ENCODE measurements around the gene REPS2. TPM values are rescaled to one million over a fixed set of nuclear protein-coding genes. Genes with fewer than 3 reads are reported as not detected.
"Not testable (repeated sequence)": the region's sequence is repeated elsewhere in the genome, so short reads cannot be mapped to it uniquely, and the experiment has no call there.

Gene REPS2
- total RNA-seq, 8 experiments from 2014 or later: 1.1 to 14.7 (median 2.8) TPM

DNA sequence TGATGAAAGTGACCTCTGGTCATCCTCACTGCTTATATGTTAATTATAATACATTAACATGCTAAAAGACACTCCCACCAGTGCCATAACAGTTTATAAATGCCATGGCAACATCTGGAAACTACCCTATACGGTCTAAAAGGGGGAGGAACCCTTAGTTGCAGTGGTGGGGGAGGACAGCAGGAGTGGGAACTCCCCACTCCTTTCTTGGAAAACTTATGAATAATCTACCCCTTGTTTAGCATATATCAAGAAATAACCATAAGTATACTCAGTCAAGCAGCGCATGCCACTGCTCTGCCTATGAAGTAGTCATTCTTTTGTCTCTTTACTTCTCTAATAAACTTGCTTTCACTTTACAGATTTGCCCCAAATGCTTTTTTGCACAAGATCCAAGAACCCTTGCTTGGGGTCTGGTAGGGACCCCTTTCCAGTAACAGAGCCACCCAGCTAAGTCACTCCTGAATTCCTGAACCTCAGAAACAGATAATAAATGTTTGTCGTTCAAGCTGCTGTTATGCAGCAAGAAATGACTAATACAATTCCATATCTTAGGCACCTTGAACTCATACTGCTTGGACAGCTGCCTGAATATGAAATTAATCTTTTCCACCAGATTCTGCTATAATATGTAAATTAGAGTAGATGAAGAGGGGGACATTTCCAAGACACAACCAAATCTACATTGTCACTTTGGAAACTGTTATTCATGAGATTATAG lies 14.4 kb upstream of the REPS2 start:
- 0 to 26% (median 0%) methylated on average over 1 to 2 of the region's 3 CpGs; no CpG with 5 or more reads in 7 of the 10 experiments for WGBS, 10 experiments
- peak in 3 of 8 experiments; percentile 86 to 92 (median 87) for ATAC-seq (replicated peaks in 6 of 8)
- Histone ChIP-seq H3K4me3 (no peak overlapping the region), H3K27ac (no peak overlapping the region), H3K4me1 (replicated peaks in 1 of 2) (no peaks in the 10 kb centered on the region)
- in situ Hi-C loops (cut with MboI; ENCODE audit: low pct_unique_long_range_greater_than_20kb in 2 of 9, low sequenced_read_pairs in 9 of 9, unreplicated experiment in 9 of 9): no loop called here

- no peak overlapping the region for H3K27ac ChIP-seq
- H3K4me1 ChIP-seq (replicated peaks in 1 of 2): no peaks in the 10 kb centered on the region
- peak in 2 of 8 experiments; percentile 60 to 68 for ATAC-seq (replicated peaks in 6 of 8)
These were observed 12.3 kb upstream of the REPS2 start for GRCh38 chrX:16934185-16934584.

DNA sequence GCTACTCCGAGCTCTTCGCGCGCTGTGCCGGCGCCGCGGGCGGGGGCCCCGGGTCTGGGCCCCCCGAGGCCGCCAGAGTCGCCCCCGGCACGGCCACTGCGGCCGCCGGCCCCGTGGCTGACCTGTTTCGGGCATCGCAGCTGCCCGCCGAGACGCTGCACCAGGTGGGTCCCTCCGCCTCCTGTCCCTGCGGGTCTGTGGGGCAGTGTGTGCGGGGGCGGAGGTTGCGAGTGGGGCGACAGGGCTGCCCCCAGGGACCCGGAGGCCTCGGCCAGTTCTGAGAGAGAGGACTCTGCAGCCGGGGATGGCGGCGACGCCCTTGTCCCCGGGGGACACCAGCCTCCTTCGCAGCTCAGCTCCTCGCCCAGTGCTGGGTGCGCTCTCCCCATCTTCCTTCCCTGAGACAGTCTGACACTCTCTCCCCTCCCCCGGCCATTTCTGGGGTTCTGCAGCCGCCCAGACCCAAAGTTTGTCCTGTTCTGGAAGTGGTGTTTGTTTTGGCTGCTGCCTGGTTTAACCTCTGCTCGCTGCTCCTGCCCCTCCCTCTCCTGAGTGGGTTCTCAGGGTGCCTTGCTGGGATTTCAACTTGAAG lies 609 bp downstream of the REPS2 start:
- Histone ChIP-seq H3K4me3 (peak overlapping the region; percentile 51 to 67 (median 59)), H3K27ac (peak overlapping the region in 1 of 2 donors; percentile 28), H3K4me1 (replicated peaks in 1 of 2) (peaks cover 0 to 4% of the 10 kb centered on the region in 2 donors)
- 0% methylated on average over 3 of the region's 43 CpGs; no CpG with 5 or more reads in 9 of the 10 experiments for WGBS, 10 experiments
- in situ Hi-C loops (cut with MboI; ENCODE audit: low pct_unique_long_range_greater_than_20kb in 2 of 9, low sequenced_read_pairs in 9 of 9, unreplicated experiment in 9 of 9): no loop called here
- peak; percentile 33 to 56 (median 45) for ATAC-seq (replicated peaks in 6 of 8)

More at GRCh38 chrX:16934185-16934584, 12.3 kb upstream of the REPS2 start:
- no CpG with 5 or more reads among the region's 3 CpGs for WGBS, 10 experiments
- no peak overlapping the region for H3K4me3 ChIP-seq
- in situ Hi-C loops (cut with MboI; ENCODE audit: low pct_unique_long_range_greater_than_20kb in 2 of 9, low sequenced_read_pairs in 9 of 9, unreplicated experiment in 9 of 9): no loop called here

- in situ Hi-C loops (cut with MboI; ENCODE audit: low pct_unique_long_range_greater_than_20kb in 2 of 9, low sequenced_read_pairs in 9 of 9, unreplicated experiment in 9 of 9): no loop called here
- no peak overlapping the region for H3K27ac ChIP-seq
- peaks cover 0 to 4% of the 10 kb centered on the region in 2 donors for H3K4me1 ChIP-seq (replicated peaks in 1 of 2)
- H3K4me3 ChIP-seq: no peak overlapping the region
- WGBS, 10 experiments: 39 to 100% (median 73%) methylated on average over 2 to 4 of the region's 4 CpGs; no CpG with 5 or more reads in 4 of the 10 experiments
- no peak for ATAC-seq (replicated peaks in 6 of 8)
These were observed 4.0 kb downstream of the REPS2 start for GRCh38 chrX:16950423-16950822.

DNA sequence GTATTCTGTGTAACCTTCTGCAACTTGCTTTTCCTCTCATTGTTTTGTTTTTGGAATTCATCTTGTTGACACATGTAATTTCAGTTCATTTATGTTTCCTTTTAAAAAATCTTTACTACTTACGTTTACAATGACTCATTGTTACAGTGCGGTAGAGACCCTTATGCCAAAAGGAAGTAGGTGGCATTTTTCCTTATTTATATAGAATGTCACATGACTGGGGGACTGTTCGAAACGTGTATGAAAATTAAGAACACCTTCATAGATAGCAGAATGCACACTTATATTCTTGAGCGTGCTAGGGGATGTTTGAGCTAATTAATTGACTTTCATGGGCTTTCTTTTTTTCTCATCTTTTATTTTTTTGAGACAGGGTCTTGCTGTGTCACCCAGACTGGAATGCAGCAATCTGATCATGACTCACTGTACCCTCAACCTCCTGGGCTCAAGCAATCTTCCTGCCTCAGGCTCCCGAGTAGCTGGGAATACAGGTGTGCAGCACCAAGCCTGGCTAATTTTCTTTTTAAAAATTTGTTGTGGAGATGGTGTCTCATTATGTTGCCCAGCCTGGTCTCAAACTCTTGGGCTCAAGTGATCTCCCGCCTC lies 7.3 kb downstream of the REPS2 start:
- in situ Hi-C loops (cut with MboI; ENCODE audit: low pct_unique_long_range_greater_than_20kb in 2 of 9, low sequenced_read_pairs in 9 of 9, unreplicated experiment in 9 of 9): no loop called here
- WGBS, 10 experiments: 44 to 86% (median 63%) methylated on average over 3 to 5 of the region's 7 CpGs; no CpG with 5 or more reads in 4 of the 10 experiments
- ATAC-seq (replicated peaks in 6 of 8): no peak

DNA sequence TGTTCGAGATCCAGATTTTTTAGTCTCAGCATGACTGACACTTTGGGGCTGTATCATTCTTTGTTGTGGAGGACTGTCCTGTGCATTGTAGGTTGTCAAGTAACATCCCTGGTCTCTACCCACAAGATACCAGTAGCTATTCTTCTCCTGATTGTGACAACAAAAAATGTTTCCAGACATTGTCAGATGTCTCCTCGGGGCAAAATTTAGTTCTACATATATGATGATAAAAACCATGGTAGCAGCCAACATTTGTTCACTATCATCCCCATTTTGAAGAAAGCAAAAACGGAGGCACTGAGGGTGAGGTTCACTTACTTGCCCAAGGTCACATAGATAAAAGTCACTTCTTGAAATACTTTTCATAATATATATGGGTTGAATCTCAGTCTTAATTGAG lies 11.3 kb downstream of the REPS2 start:
- ATAC-seq (replicated peaks in 6 of 8): no peak
- H3K4me3 ChIP-seq: no peak overlapping the region
- H3K4me1 ChIP-seq (replicated peaks in 1 of 2): no peaks in the 10 kb centered on the region
- no peak overlapping the region for H3K27ac ChIP-seq
- in situ Hi-C loops (cut with MboI; ENCODE audit: low pct_unique_long_range_greater_than_20kb in 2 of 9, low sequenced_read_pairs in 9 of 9, unreplicated experiment in 9 of 9): no loop called here
- WGBS, 10 experiments: 8 to 86% (median 39%) methylated on average over 1 to 3 of the region's 3 CpGs; no CpG with 5 or more reads in 5 of the 10 experiments

More for the DNA sequence above, 7.3 kb downstream of the REPS2 start:
- Histone ChIP-seq H3K27ac (no peak overlapping the region), H3K4me1 (replicated peaks in 1 of 2) (no peaks in the 10 kb centered on the region), H3K4me3 (no peak overlapping the region)

DNA sequence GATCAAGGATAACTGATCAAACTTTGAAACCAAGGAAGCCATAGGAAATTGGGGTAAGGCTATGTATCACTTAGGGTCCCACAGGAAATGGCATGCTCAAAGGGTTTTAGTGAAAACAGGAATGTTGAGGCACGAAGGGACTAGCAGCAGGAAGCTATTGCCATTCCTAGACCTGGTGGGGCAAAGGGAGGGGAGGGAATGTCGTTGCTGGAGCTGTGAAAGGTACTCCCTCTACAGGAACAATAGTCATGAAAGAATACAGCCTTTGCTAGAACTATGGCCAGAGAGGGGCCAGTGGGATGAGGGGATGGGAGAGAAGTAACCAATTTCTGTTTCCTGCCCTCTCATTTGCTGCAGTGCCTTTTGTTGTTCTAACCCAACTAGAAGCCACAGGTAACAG lies 11.9 kb downstream of the REPS2 start:
- in situ Hi-C loops (cut with MboI; ENCODE audit: low pct_unique_long_range_greater_than_20kb in 2 of 9, low sequenced_read_pairs in 9 of 9, unreplicated experiment in 9 of 9): no loop called here
- no peaks in the 10 kb centered on the region for H3K4me1 ChIP-seq (replicated peaks in 1 of 2)
- WGBS, 10 experiments: 20% methylated on average over 1 of the region's 2 CpGs; no CpG with 5 or more reads in 9 of the 10 experiments
- no peak overlapping the region for H3K27ac ChIP-seq
- ATAC-seq (replicated peaks in 6 of 8): no peak
- H3K4me3 ChIP-seq: no peak overlapping the region

- ATAC-seq (replicated peaks in 6 of 8); in situ Hi-C loops (cut with MboI; ENCODE audit: low pct_unique_long_range_greater_than_20kb in 2 of 9, low sequenced_read_pairs in 9 of 9, unreplicated experiment in 9 of 9); H3K4me3 ChIP-seq; H3K27ac ChIP-seq; H3K4me1 ChIP-seq (replicated peaks in 1 of 2): not testable (repeated sequence)
- 0 to 83% (median 72%) methylated on average over 1 to 4 of the region's 4 CpGs; no CpG with 5 or more reads in 6 of the 10 experiments for WGBS, 10 experiments
These were observed 16.2 kb downstream of the REPS2 start for GRCh38 chrX:16962661-16963060.

GRCh38 chrX:16963216-16963615 lies 16.8 kb downstream of the REPS2 start:
- H3K4me3 ChIP-seq: no peak overlapping the region
- in situ Hi-C loops (cut with MboI; ENCODE audit: low pct_unique_long_range_greater_than_20kb in 2 of 9, low sequenced_read_pairs in 9 of 9, unreplicated experiment in 9 of 9): no loop called here
- ATAC-seq (replicated peaks in 6 of 8): no peak
- H3K27ac ChIP-seq: no peak overlapping the region
- no peaks in the 10 kb centered on the region for H3K4me1 ChIP-seq (replicated peaks in 1 of 2)
- WGBS, 10 experiments: 38 to 100% (median 61%) methylated on average over 1 of the region's 1 CpG; no CpG with 5 or more reads in 6 of the 10 experiments

- H3K4me1 ChIP-seq (replicated peaks in 1 of 2); in situ Hi-C loops (cut with MboI; ENCODE audit: low pct_unique_long_range_greater_than_20kb in 2 of 9, low sequenced_read_pairs in 9 of 9, unreplicated experiment in 9 of 9); H3K4me3 ChIP-seq; ATAC-seq (replicated peaks in 6 of 8); H3K27ac ChIP-seq: not testable (repeated sequence)
- WGBS, 10 experiments: no CpG with 5 or more reads among the region's 32 CpGs
These were observed 18.5 kb downstream of the REPS2 start for GRCh38 chrX:16964976-16965375.

GRCh38 chrX:16966752-16967448 lies 20.4 kb downstream of the REPS2 start:
- in situ Hi-C loops (cut with MboI; ENCODE audit: low pct_unique_long_range_greater_than_20kb in 2 of 9, low sequenced_read_pairs in 9 of 9, unreplicated experiment in 9 of 9): no loop called here
- Histone ChIP-seq H3K4me3 (no peak overlapping the region), H3K4me1 (replicated peaks in 1 of 2) (no peaks in the 10 kb centered on the region), H3K27ac (no peak overlapping the region)
- peak in 3 of 8 experiments; percentile 65 to 92 (median 92) for ATAC-seq (replicated peaks in 6 of 8)
- WGBS, 10 experiments: 25 to 100% (median 76%) methylated on average over 1 to 2 of the region's 2 CpGs; no CpG with 5 or more reads in 7 of the 10 experiments

- ATAC-seq (replicated peaks in 6 of 8); in situ Hi-C loops (cut with MboI; ENCODE audit: low pct_unique_long_range_greater_than_20kb in 2 of 9, low sequenced_read_pairs in 9 of 9, unreplicated experiment in 9 of 9); H3K4me3 ChIP-seq; H3K4me1 ChIP-seq (replicated peaks in 1 of 2); H3K27ac ChIP-seq: not testable (repeated sequence)
- no CpG with 5 or more reads among the region's 29 CpGs for WGBS, 10 experiments
These were observed 22.3 kb downstream of the REPS2 start for GRCh38 chrX:16968753-16969152.

DNA sequence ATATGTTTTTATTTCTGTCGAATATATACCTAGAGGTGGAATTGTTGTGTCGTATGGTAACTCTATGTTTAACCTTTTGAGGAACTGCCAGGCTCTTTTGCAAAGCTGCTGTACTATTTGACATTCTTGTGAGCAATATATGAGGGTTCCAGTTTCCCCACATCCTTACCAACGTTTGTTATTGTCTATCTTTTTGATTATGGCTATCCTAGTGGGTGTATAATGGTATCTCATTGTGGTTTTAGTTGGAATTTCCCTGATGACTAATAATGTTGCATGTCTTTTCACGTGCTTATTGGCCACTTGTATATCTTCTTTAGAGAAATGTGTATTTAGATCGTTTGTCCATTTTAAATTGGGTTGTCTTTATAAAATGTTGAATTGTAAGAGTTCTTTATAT lies 24.5 kb downstream of the REPS2 start:
- H3K4me1 ChIP-seq (replicated peaks in 1 of 2): no peaks in the 10 kb centered on the region
- H3K27ac ChIP-seq: no peak overlapping the region
- ATAC-seq (replicated peaks in 6 of 8): peak in 1 of 8 experiments; percentile 25
- in situ Hi-C loops (cut with MboI; ENCODE audit: low pct_unique_long_range_greater_than_20kb in 2 of 9, low sequenced_read_pairs in 9 of 9, unreplicated experiment in 9 of 9): no loop called here
- H3K4me3 ChIP-seq: no peak overlapping the region
- 20 to 100% (median 45%) methylated on average over 1 to 5 of the region's 5 CpGs; no CpG with 5 or more reads in 3 of the 10 experiments for WGBS, 10 experiments

All from motor neuron (in vitro differentiated cells).